Smooth muscle cell (in vitro differentiated cells): ENCODE measurements around the gene PPP1R3G. TPM values are rescaled to one million over a fixed set of nuclear protein-coding genes. Genes with fewer than 3 reads are reported as not detected.
A peak's percentile ranks its signal among the peaks of the same experiment; 100 is the strongest.

ENCODE experiments used
- DNase-seq: peaks from one replicate; lab custom pipeline; 2025; ENCODE audit not compliant: unreplicated experiment; lab: John Stamatoyannopoulos, UW
- H2AFZ ChIP-seq: fragments of 200-600 bp; sonication (generic); 2 replicates; pipeline ENCODE4 v1.6.0; 2016; ENCODE audit warnings: antibody characterized with exemption, low read depth, mild to moderate bottlenecking
- H3F3A ChIP-seq: fragments of 200-600 bp; sonication (generic); 2 replicates; pipeline ENCODE4 v1.6.0; 2017; ENCODE audit warnings: antibody characterized with exemption, low read depth
- H3K27ac ChIP-seq: fragments of 200-600 bp; sonication (generic); 2 replicates; pipeline ENCODE4 v1.5.1; 2016; ENCODE audit warnings: low read depth, mild to moderate bottlenecking
- H3K27me3 ChIP-seq: fragments of 200-600 bp; sonication (generic); 2 replicates; pipeline ENCODE4 v1.6.1; 2016; ENCODE audit warnings: low read depth, mild to moderate bottlenecking
- H3K36me3 ChIP-seq: fragments of 200-600 bp; sonication (generic); 2 replicates; pipeline ENCODE4 v1.5.1; 2016; ENCODE audit warnings: low read depth
- H3K4me1 ChIP-seq: fragments of 200-600 bp; sonication (generic); 2 replicates; pipeline ENCODE4 v1.5.1; 2016; ENCODE audit warnings: low read depth
- H3K4me2 ChIP-seq: fragments of 200-600 bp; sonication (generic); 2 replicates; pipeline ENCODE4 v1.6.0; 2016; ENCODE audit warnings: mild to moderate bottlenecking
- H3K4me3 ChIP-seq: fragments of 200-600 bp; sonication (generic); 2 replicates; pipeline ENCODE4 v1.5.1; 2016; ENCODE audit warnings: mild to moderate bottlenecking
- H3K79me2 ChIP-seq: fragments of 200-600 bp; sonication (generic); 2 replicates; pipeline ENCODE4 v1.6.0; 2016; ENCODE audit warnings: low read depth, mild to moderate bottlenecking
- H3K9ac ChIP-seq: fragments of 200-600 bp; sonication (generic); 2 replicates; pipeline ENCODE4 v1.6.0; 2016; ENCODE audit warnings: low read depth
- H3K9me3 ChIP-seq: fragments of 200-600 bp; sonication (generic); replicated peaks from 2 replicates; pipeline ENCODE4 v1.5.1; 2016; ENCODE audit warnings: low read depth
- H4K20me1 ChIP-seq: fragments of 200-600 bp; sonication (generic); 2 replicates; pipeline ENCODE4 v1.6.0; 2016; ENCODE audit warnings: low read depth
- CTCF ChIP-seq: fragments of 200-600 bp; sonication (generic); IDR thresholded peaks from 2 replicates; pipeline ENCODE4 v1.5.1; 2017; ENCODE audit warnings: borderline replicate concordance, mild to moderate bottlenecking, antibody characterized with exemption; ENCODE audit not compliant: insufficient read depth, poor library complexity, severe bottlenecking
- WGBS: methylation state at CpG from one replicate; pipeline ENCODE4 v1.1.7; 2016; ENCODE audit warnings: low lambda C conversion rate; 5-methylcytosine and 5-hydroxymethylcytosine counted together
- polyA plus RNA-seq: library from polyadenylated mRNA; unstranded; fragments of >200 nt; fragmentation: Nextera tagmentation; extraction: Ambion mirVana; gene quantifications from 2 replicates; pipeline ENCODE4 v1.2.1, GENCODE V29; 2016
- total RNA-seq: library from RNA; depleted of rRNA; stranded (reverse); fragments of >200 nt; gene quantifications from 2 replicates; pipeline ENCODE4 v1.2.3, GENCODE V29; 2014

Gene PPP1R3G
- total and polyA plus RNA-seq, 2 experiments from 2014 or later, result 0.63 to 1.4 TPM

- H3K36me3 ChIP-seq, result no peaks in the 10 kb centered on the region
Measured at GRCh38 chr6:5091210-5092069, 6.3 kb downstream of the PPP1R3G start.

GRCh38 chr6:5093231-5094015 is 8.3 kb downstream of the PPP1R3G start:
- no peak for TF ChIP-seq CTCF

More at GRCh38 chr6:5091210-5092069, 6.3 kb downstream of the PPP1R3G start:
- no peak for DNase-seq
- Histone ChIP-seq H3K4me1 (peaks cover 5% of the 10 kb centered on the region), H3K4me2 (no peak overlapping the region), H3F3A (no peaks in the 10 kb centered on the region), H2AFZ (no peak overlapping the region), H3K9ac (no peak overlapping the region), H3K9me3 (no peaks in the 10 kb centered on the region), H3K4me3 (no peak overlapping the region), H3K27me3 (peaks cover 4% of the 10 kb centered on the region), H3K79me2 (no peaks in the 10 kb centered on the region), H4K20me1 (no peaks in the 10 kb centered on the region), H3K27ac (no peak overlapping the region)
- TF ChIP-seq CTCF, result no peak
- 86% methylated on average over 10 of the region's 10 CpGs for WGBS

GRCh38 chr6:5094327-5094726 is 9.2 kb downstream of the PPP1R3G start:
- no peaks in the 10 kb centered on the region for H3K4me1 ChIP-seq
- H3K9ac ChIP-seq, result no peak overlapping the region
- H3K9me3 ChIP-seq, result no peaks in the 10 kb centered on the region
- H3K79me2 ChIP-seq, result no peaks in the 10 kb centered on the region
- WGBS, result 44% methylated on average over 3 of the region's 3 CpGs
- peak overlapping the region; percentile 66 for H3K27ac ChIP-seq
- no peak for DNase-seq
- no peaks in the 10 kb centered on the region for H3F3A ChIP-seq
- H3K4me2 ChIP-seq, result peak overlapping the region; percentile 60
- no peaks in the 10 kb centered on the region for H3K27me3 ChIP-seq
- H3K4me3 ChIP-seq, result no peak overlapping the region
- no peak overlapping the region for H2AFZ ChIP-seq
- H3K36me3 ChIP-seq, result no peaks in the 10 kb centered on the region
- no peak for TF ChIP-seq CTCF
- H4K20me1 ChIP-seq, result no peaks in the 10 kb centered on the region

More at GRCh38 chr6:5093231-5094015, 8.3 kb downstream of the PPP1R3G start:
- no peak overlapping the region for H2AFZ ChIP-seq
- H3K4me3 ChIP-seq, result no peak overlapping the region
- WGBS, result 83% methylated on average over 7 of the region's 7 CpGs
- DNase-seq, result no peak
- no peaks in the 10 kb centered on the region for H3K36me3 ChIP-seq
- H4K20me1 ChIP-seq, result no peaks in the 10 kb centered on the region
- no peaks in the 10 kb centered on the region for H3K4me1 ChIP-seq
- H3K9me3 ChIP-seq, result no peaks in the 10 kb centered on the region
- H3K27me3 ChIP-seq, result no peaks in the 10 kb centered on the region
- H3F3A ChIP-seq, result no peaks in the 10 kb centered on the region
- no peak overlapping the region for H3K4me2 ChIP-seq
- no peak overlapping the region for H3K9ac ChIP-seq
- no peak overlapping the region for H3K27ac ChIP-seq
- no peaks in the 10 kb centered on the region for H3K79me2 ChIP-seq
